ENCODE data around the gene ZNHIT3. TPM values are rescaled to one million over a fixed set of nuclear protein-coding genes. Genes with fewer than 3 reads are reported as not detected.

Gene ZNHIT3
- total RNA-seq, 1 experiment from 2014 or later: 35.5 TPM

DNA sequence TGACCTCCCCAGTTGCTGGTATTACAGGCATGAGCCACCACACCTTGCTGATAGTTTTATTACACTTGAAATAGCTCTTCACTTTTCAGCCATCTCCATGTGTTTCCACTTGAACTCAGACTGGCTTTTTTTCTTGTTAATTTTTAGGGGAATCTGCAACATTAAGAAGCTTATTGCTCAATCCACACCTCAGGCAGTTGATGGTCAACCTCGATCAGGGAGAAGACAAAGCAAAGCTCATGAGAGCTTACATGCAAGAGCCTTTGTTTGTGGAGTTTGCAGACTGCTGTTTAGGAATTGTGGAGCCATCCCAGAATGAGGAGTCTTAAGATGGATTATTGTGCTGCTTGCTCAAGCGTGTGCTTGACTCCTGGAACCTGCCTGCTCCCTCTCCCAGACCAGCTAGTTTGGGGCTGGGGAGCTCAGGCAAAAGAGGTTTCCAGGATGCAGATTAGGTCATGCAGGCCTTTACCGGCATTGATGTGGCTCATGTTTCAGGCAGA is 8.6 kb downstream of the ZNHIT3 start:
- no peaks in the 10 kb centered on the region for H3K9me3 ChIP-seq (ENCODE audit: insufficient read depth, low read depth)
- BruUV-seq (replicated peaks): no TSS peak
- H3K36me3 ChIP-seq (ENCODE audit: low read depth): peaks cover 17% of the 10 kb centered on the region; the same call in 1 of the 2 replicates
- H4K20me1 ChIP-seq (ENCODE audit: insufficient read depth): peaks cover 11% of the 10 kb centered on the region
- 0 out of 2 replicates have a peak, but pooled peaks cover 10% of the 10 kb centered on the region for H3K79me2 ChIP-seq (ENCODE audit: low read depth)
- POLR2A ChIA-PET (ENCODE audit: unreplicated experiment): no interaction called here
- H3K4me1 ChIP-seq (replicated peaks; ENCODE audit: insufficient read depth): no peaks in the 10 kb centered on the region
- peaks cover 19% of the 10 kb centered on the region; the same call in 1 of the 2 replicates for H3F3A ChIP-seq (ENCODE audit: insufficient read depth, low read depth)
- H3K4me3 ChIP-seq: no peak overlapping the region
- H3K27ac ChIP-seq: no peak overlapping the region
- H3K9me2 ChIP-seq (ENCODE audit: insufficient read depth): no peaks in the 10 kb centered on the region
- H3K4me2 ChIP-seq: no peak overlapping the region
- no peak overlapping the region for H2AFZ ChIP-seq
- no peaks in the 10 kb centered on the region for H3K27me3 ChIP-seq (ENCODE audit: insufficient read depth, low read depth)
- DNase-seq: no peak
- CTCF ChIA-PET: interaction anchor here (0.6 kb wide), 1 partner anchor 950 kb away, joined by 3 read pairs; no protein-coding TSS in a partner anchor
- TF ChIP-seq, protein P1, sequence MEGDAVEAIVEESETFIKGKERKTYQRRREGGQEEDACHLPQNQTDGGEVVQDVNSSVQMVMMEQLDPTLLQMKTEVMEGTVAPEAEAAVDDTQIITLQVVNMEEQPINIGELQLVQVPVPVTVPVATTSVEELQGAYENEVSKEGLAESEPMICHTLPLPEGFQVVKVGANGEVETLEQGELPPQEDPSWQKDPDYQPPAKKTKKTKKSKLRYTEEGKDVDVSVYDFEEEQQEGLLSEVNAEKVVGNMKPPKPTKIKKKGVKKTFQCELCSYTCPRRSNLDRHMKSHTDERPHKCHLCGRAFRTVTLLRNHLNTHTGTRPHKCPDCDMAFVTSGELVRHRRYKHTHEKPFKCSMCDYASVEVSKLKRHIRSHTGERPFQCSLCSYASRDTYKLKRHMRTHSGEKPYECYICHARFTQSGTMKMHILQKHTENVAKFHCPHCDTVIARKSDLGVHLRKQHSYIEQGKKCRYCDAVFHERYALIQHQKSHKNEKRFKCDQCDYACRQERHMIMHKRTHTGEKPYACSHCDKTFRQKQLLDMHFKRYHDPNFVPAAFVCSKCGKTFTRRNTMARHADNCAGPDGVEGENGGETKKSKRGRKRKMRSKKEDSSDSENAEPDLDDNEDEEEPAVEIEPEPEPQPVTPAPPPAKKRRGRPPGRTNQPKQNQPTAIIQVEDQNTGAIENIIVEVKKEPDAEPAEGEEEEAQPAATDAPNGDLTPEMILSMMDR (conservative IDR thresholded peaks at IDR 0.05): no peak
- TF ChIP-seq EZH2 (IDR thresholded peaks at IDR 0.05; ENCODE audit: low read depth): no peak
- intact Hi-C loops (cut with micrococcal nuclease; ENCODE audit: unreplicated experiment): no loop called here

DNA sequence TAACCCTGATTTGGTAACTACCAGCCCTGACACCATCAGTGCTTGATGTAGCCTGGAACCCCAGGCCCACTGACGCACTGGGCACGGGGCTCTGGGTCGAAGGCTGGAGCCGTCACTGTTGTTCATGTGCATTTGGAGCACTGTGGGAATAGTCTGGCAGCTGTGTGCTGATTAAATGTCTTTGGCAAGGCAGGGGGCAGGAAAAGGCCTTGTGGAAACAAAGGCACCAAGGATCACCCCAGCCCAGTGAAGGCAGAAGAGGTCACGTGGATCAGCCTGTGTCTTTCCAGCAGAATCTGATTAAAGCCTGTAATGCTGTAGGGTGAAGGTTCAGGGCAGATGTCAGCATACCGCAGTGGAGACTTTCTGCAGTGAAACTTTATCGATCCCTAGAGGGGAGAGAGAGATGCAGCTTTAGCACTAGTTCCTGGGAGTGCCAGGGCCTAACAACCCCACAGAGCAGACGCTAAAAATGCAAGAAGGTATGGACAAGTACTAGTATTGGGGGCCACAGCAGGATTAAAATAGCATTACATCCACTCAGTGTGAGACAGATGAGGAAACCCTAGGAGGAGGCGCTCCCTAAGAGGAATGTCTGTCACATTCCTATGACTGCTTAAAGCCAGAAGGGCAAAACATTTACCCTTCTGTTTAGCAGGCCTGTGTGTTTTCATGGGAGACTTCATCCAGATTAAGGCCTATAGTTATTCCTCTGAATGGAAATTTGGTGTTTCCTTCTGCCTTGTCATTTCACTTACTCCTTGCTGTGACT is 9.7 kb downstream of the ZNHIT3 start:
- peaks cover 6% of the 10 kb centered on the region for H4K20me1 ChIP-seq (ENCODE audit: insufficient read depth)
- H3K79me2 ChIP-seq (ENCODE audit: low read depth): 0 out of 2 replicates have a peak, but pooled peaks cover under 1% of the 10 kb centered on the region
- ChIA-PET CTCF (no interaction called here), POLR2A (ENCODE audit: unreplicated experiment) (no interaction called here)
- H3K27ac ChIP-seq: no peak overlapping the region
- intact Hi-C loops (cut with micrococcal nuclease; ENCODE audit: unreplicated experiment): no loop called here
- no peak for DNase-seq
- H3K36me3 ChIP-seq (ENCODE audit: low read depth): peaks cover 17% of the 10 kb centered on the region; the same call in 1 of the 2 replicates
- H3K9me3 ChIP-seq (ENCODE audit: insufficient read depth, low read depth): no peaks in the 10 kb centered on the region
- H2AFZ ChIP-seq: no peak overlapping the region
- H3K9me2 ChIP-seq (ENCODE audit: insufficient read depth): no peaks in the 10 kb centered on the region
- no peaks in the 10 kb centered on the region for H3K27me3 ChIP-seq (ENCODE audit: insufficient read depth, low read depth)
- H3K4me2 ChIP-seq: no peak overlapping the region
- no peak overlapping the region for H3K4me3 ChIP-seq
- H3F3A ChIP-seq (ENCODE audit: insufficient read depth, low read depth): peaks cover 19% of the 10 kb centered on the region; the same call in 1 of the 2 replicates
- H3K4me1 ChIP-seq (replicated peaks; ENCODE audit: insufficient read depth): no peaks in the 10 kb centered on the region
- no TSS peak for BruUV-seq (replicated peaks)
- TF ChIP-seq, protein P1 (conservative IDR thresholded peaks at IDR 0.05): no peak

DNA sequence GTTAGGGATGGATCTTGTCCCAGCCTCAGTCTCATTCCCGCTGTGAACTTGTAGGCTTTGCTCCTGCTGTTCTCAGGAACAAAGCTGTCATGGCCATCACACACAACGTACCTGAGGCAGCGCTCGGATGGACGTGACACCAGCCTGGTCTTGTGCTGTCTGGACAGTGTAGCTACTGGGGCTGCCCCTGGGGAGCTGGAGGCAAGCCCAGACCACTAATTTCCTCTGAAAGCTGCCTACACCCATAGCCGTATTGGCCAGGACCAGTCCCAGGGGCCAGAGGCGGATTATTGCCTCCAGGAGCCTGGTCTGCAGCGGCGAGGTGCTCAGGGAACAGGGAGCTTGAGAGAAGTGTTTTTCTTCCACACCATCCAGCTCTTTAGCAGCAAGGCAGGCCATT is 11.7 kb downstream of the ZNHIT3 start:
- H4K20me1 ChIP-seq (ENCODE audit: insufficient read depth): peaks cover 3% of the 10 kb centered on the region; the same call in 1 of the 2 replicates
- no peaks in the 10 kb centered on the region for H3K9me3 ChIP-seq (ENCODE audit: insufficient read depth, low read depth)
- H3K27ac ChIP-seq: no peak overlapping the region
- no TSS peak for BruUV-seq (replicated peaks)
- no peaks in the 10 kb centered on the region for H3K4me1 ChIP-seq (replicated peaks; ENCODE audit: insufficient read depth)
- ChIA-PET CTCF (no interaction called here), POLR2A (ENCODE audit: unreplicated experiment) (interaction anchor here (0.6 kb wide), 1 partner anchor 737 kb away, joined by 3 read pairs; no protein-coding TSS in a partner anchor)
- H3K36me3 ChIP-seq (ENCODE audit: low read depth): peaks cover 17% of the 10 kb centered on the region; the same call in 1 of the 2 replicates
- no peak overlapping the region for H3K4me3 ChIP-seq
- TF ChIP-seq, protein P1 (conservative IDR thresholded peaks at IDR 0.05): no peak
- no peak for TF ChIP-seq EZH2 (IDR thresholded peaks at IDR 0.05; ENCODE audit: low read depth)
- H3K79me2 ChIP-seq (ENCODE audit: low read depth): no peaks in the 10 kb centered on the region
- H3K9me2 ChIP-seq (ENCODE audit: insufficient read depth): no peaks in the 10 kb centered on the region
- H3F3A ChIP-seq (ENCODE audit: insufficient read depth, low read depth): peaks cover 19% of the 10 kb centered on the region; the same call in 1 of the 2 replicates
- no peak for DNase-seq
- no peak overlapping the region for H2AFZ ChIP-seq
- intact Hi-C loops (cut with micrococcal nuclease; ENCODE audit: unreplicated experiment): no loop called here
- H3K4me2 ChIP-seq: no peak overlapping the region
- no peaks in the 10 kb centered on the region for H3K27me3 ChIP-seq (ENCODE audit: insufficient read depth, low read depth)

All from PC-9 (cell line).